OCI-M2 (cell line): ENCODE data around the gene FNBP1.
A peak's percentile ranks its signal among the peaks of the same experiment; 100 is the strongest.

Source experiments
- DNase-seq: peaks from one replicate; lab custom pipeline; 2025; ENCODE audit not compliant: unreplicated experiment; lab: John Stamatoyannopoulos, UW

The FNBP1 gene

DNA sequence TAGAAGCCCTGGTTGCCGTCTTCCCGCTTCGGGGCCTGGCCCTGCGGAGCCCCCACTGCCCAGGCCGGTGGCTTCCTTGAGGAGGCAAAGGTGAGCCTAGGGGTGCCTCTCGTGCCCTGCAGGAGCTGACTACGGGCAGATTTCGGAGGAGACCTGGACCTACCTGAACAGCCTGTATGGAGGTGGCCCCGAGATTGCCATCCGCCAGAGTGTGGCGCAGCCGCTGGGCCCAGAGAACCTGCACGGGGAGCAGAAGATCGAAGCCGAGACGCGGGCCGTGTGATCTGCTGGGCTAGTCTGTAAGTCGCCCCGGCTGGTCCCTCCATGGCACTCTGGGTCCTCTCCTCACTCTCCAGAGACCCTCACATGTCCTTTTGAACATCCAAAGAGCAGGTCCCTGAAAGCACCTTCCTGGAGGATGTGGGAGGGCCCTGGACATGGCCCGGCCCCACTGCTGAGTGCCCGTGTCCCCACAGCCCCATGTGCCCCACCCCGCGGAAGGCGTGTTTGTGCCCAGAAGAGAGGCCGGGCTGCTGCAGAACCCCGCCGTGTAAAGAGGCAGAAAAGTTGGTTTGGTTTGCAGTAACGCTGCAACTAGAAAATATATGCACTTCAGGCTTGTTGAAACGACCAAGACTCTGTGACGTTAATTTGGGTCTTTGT lies 162.9 kb downstream of the FNBP1 start:
- DNase-seq: no peak

DNA sequence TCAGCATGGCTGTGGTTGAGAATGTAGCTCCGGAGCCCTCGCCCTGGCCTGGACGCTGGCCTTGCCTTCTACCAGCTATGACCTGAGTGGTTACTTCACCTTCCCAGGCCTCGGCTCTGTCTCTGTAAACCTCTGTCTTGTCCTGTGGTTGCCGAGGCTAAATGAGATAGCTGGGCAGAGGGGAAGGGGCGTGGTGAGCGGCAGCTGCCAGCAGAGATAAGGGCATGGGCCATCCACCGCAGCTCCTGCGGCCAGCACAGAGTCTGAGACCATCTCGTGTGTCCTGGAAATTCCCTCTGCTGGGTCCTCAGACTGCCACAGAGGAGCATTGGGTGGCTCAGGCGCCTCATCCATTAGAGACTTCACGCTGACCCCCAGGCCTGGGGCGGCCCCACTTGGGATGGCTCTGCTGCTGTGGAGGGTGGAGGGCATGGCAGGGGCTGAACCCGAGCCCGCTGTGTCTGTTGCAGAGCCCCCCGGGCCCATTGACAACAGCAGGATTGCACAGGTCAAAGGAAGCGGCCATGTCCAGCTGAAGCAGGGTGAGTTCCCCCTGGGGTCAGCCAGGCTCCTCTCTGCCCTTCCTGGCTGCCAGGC lies 163.8 kb downstream of the FNBP1 start:
- DNase-seq: peak; percentile 46

DNA sequence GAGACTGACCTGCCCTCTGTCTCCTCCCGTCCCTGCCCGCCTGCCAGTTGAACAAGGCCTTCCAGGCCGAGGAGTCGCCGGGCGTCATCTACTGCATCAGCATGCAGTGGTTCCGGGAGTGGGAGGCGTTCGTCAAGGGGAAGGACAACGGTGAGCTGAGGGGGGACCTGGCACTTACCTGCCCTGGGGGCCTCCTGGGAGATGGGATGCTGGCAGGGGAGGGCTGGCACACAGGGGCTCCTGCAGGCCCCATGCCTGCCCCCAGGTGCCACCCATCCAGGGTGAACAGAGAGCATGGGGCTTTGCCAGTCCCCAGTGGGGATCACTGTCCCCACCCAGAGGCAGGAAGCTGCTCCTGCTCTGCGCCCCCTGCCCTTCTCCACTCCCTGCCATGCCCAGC lies 164.7 kb downstream of the FNBP1 start:
- DNase-seq: no peak

DNA sequence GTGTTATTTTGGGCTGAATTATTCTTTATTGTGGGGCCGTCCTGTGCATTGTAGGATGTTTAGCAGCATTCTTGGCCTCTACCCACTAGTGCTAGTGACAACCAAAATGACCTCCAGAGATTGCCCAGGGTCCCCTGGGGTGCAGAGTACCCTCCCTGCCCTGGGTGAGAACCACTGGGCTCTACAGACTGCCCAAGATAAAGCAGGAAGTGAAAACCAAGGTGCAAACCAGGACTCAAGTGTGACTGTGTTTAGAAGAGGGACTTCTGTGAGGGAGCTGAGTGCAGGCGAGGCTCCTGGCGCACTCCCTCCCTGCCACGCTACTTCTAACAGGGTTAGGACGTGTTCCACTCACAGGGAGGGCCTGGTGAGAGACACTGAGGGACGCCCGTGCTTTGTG lies 166.2 kb downstream of the FNBP1 start:
- DNase-seq: no peak

DNA sequence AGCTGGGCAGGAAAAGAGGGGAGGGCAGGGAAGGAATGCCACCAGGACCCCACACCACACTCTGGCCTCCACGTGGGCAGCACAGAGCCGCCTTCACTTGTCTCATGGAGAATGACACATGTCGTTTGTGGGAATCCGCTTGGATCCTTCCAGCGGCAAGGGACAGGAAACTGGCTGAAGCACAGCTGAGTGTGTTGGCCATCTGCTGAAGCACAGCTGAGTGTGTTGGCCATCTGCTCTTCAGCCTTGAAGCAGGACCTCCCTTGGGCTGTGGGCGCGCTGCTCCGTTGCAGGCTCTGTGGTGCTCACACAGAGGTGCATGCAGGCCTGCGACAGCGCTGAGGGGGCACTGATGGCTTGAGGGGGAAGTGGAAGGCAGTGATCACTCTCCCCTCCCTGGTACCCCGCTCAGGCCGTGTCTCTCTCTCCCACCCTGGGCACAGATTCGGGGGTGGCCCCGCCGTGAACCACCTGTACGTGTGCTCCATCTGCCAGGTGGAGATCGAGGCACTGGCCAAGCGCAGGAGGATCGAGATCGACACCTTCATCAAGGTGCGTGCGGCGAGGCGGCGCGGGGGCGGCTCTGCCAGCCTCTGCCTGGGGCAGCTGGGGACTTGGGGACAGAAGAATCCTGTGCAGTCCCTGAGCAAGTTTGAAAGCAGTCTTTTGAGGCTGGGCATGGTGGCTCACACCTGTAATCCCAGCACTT lies 167.1 kb downstream of the FNBP1 start:
- DNase-seq: no peak

DNA sequence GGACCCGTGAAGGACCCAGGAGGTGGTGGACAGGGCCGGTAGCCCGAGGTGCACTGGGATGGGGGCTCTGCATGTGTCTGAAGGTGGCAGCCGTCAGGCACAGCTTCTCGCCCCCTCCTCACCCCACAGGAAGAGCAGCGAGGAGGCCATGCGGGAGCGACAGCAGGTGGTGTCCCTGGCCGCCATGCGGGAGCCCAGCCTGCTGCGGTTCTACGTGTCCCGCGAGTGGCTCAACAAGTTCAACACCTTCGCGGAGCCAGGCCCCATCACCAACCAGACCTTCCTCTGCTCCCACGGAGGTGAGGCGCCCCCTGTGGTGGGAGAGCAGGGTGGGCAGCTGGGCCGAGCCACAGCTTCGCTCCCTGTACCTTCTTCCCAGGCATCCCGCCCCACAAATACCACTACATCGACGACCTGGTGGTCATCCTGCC lies 167.8 kb downstream of the FNBP1 start:
- DNase-seq: no peak

DNA sequence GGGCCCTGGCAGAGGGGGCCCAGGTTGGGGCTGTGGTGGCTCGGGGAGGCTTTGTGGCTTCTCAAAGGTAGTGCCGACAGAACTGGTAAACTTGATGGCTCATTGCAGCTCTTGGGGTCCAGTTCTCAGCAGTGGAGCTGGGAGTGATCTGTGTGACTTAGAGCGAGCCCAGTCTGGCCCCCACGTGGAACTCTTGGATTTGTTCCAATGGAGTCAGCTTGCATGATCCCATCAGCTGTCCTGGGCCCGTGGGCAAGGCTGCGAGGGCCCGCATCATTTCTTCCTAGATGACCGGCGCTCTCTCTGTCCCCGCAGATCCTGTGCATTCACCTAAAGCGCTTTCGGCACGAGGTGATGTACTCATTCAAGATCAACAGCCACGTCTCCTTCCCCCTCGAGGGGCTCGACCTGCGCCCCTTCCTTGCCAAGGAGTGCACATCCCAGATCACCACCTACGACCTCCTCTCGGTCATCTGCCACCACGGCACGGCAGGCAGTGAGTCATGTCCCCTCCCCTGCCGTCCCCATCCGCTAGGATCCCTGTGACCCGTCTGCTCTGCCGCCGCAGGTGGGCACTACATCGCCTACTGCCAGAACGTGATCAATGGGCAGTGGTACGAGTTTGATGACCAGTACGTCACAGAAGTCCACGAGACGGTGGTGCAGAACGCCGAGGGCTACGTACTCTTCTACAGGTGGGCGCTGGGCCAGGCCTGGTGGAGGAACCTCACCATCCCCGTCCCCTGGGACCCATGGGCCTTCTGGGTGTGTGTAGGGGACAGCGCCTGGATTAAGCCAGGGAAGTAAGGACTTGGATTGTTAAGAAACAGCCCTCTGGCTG lies 168.5 kb downstream of the FNBP1 start:
- DNase-seq: no peak

DNA sequence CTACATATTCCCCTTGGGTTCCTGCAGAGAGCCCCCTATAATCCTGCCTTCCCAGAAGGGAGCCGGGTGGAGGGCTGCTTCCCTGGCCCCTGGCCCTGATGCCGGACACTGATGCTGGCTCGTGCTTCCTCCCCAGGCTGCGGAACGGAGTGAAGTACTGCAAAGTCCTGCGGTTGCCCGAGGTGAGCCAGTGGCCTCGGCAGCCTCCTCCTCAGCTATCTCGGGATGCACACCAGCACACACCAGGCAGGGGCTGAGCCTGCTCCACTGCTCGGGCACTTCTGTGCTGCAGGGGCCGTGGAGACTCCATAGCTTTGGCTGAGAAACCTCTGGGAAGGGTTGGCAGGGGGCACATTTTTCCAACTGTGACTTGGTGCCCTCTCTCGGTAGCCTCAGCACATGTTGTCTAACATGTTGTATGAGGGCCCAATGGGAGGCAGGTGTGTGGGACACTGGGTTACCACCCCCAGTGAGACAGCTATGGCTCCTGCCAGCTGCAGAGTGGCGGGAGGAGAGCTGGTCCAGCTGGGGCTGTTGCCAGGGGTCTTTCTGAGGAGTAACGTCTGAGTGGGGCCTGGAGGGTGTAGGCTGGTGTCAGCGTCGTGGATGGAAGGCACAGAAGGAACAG lies 169.3 kb downstream of the FNBP1 start:
- no peak for DNase-seq

DNA sequence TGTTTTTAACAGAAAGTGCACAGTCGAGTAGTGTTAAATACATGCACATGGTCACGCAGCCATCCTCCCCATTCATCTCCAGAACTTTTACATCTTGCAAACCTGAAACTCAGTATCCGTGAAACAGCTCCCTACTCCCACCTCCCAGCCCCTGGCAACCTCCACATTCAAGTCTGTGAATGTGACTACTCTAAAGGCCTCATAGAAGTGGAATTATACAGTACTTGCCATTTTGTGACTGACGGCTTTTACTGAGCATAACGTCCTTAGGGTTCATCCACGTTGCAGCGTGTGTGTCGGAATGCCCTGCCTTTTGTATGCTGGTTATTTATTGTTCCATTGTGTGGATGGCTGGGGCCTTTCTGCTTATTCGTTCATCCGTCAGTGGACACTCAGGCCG lies 171.9 kb downstream of the FNBP1 start:
- DNase-seq: no peak

DNA sequence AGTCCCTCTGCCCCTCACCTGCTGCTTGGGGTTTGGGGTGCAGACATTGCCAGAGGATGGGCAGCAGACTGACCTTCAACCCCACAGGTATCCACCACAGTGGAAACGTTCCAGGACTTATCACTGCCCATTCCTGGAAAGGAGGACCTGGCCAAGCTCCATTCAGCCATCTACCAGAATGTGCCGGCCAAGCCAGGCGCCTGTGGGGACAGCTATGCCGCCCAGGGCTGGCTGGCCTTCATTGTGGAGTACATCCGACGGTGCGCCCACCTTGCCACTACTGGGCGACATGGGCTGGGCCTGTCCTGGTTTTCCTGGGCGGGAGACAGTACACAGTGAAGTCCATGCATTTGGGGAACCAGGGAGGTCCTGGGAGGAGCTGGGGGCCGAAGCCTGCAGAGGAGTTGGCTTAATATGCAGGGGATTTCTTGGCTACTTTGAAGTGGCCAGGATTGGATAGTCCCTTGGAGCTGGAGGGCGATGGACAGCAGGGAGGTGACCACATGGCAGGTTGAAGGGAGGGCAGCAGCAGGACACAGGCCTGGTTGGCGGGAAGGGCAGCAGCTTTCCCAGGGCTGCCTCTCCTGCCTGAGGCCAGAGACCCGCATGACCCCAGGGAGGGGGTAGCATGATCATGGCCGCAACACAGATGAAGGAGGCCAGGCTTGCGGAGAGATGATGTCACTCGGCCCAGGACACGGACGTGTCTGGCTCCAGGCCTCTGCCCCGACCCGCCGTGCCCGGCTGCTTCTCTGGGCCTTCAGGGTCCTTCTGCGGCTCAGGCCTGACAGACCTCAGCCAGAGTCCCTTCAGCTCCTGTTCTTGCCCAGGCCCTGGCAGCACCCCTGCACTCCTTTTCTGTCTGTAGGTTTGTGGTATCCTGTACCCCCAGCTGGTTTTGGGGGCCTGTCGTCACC lies 173.1 kb downstream of the FNBP1 start:
- no peak for DNase-seq

DNA sequence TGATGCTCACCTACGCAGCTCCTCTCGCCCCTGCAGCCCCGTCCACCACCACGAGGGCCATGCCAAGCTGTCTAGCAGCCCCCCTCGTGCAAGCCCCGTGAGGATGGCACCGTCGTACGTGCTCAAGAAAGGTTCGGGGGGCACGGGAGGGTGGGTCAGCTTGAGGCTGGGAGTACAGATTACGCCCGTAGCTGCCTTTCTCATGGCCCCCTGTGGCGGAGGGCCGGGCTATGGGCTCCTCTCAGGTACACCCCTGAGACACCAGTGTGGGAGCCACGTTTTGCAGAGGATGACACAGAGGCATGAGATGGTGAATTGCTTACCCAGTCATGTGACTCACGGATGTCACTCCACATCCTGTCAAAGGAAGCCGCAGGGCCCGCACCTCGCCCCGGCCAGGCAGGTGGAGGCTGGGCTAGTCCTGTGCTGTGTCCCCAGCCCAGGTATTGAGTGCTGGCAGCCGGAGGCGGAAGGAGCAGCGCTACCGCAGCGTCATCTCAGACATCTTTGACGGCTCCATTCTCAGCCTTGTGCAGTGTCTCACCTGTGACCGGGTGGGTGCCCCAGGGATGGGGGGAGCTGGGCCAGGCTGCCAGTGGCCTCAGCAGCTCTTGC lies 174.0 kb downstream of the FNBP1 start:
- no peak for DNase-seq

DNA sequence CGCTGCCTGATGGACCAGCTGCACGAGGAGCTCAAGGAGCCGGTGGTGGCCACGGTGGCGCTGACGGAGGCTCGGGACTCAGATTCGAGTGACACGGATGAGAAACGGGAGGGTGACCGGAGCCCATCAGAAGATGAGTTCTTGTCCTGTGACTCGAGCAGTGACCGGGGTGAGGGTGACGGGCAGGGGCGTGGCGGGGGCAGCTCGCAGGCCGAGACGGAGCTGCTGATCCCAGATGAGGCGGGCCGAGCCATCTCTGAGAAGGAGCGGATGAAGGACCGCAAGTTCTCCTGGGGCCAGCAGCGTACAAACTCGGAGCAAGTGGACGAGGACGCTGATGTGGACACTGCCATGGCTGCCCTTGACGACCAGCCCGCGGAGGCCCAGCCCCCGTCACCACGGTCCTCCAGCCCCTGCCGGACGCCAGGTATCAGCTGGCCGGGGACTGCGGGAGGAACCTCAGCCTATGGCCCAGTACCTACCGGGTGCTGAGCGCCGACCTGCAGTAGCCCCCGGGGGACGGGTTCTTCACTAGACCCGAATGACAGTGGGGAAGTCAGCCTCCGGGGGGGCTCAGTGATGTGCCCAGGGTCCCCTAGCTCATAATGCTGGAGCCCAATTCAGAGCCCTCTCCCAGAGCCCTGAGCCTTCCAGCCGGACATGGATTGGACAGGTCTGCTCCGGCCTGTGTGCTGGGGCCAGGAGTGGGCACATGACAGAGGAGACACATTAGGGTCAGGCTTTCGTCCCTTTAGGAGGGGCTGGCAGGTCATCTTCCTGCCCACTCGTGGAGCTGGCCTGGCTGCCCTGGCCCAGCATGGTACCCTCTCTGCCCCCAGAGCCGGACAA lies 174.7 kb downstream of the FNBP1 start:
- DNase-seq: no peak

DNA sequence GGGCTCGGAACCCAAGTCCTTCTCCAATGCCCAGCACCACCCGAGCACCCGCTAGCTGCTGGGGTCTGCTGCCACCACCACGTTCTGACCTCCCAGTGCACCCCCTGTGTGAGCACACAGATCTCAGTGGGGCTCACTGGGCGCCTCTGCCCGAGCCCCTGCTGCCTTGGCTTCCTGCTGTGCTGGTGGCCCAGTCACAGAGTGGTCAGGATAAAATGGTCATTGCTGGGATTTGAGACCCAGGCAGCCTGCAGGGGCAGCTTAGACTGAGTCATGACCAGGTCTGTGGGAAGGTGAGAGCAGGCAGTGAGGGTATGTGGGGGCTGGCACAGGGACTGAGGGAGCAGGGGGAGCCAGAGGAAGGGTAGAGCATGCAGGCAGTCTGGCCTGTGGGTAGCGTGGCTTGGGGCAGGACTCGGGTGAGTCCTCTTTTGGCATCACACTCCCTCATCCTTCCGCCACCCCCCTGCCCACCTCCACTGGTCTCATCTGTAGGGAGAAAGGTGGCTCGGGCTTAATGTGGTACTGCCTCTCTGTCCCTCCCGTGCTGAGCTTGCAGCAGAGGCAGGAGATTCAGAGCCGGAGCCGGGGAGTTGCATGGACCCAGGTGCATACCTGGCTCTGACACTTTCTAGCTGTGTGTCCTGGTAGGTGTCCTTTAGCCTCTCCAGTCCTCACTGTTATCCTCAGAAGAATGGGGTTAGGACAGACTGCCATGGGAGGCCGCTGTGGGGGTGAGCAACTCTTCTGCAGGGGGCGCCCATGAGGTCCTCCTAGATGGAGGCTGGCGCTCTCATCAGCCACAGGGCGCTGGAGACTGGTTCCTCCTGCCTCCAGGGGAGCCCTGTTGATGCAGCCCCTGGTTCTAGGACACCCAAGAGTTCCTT lies 175.6 kb downstream of the FNBP1 start:
- no peak for DNase-seq

DNA sequence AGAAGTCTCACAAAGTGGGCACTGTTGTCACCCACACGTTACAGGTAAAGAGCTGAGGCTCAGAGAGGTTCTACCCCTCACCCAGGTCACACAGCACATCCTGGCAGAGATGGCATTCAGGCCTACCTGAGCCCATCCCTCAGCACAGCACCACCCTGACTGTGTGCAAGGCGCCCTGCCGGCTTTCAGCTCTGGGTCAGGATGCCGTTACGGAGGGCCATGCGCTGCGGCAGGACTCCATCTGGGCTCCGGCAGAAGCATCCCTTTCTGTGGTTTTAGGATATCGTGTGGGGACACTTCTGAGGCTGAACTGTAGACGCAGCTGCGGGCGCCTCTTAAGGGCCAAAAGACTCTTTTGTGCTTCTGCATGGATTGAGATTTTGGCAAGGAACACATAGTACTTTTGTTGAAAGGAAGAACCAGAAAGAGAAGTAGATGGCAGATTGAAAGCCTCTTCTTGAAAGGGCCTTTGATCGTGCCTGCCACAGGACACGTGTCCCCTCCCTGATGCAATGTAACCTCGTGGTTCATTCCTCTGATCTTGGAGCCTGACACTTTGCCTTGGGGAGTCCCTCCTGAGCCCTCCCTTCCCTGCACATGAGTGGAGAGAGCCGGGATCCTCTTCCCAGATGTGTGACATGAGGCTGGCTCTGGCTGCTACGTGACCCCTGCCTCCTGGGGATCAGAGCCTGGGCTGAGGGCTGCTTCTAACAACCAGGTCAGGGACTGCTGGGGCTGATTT lies 176.4 kb downstream of the FNBP1 start:
- DNase-seq: no peak

DNA sequence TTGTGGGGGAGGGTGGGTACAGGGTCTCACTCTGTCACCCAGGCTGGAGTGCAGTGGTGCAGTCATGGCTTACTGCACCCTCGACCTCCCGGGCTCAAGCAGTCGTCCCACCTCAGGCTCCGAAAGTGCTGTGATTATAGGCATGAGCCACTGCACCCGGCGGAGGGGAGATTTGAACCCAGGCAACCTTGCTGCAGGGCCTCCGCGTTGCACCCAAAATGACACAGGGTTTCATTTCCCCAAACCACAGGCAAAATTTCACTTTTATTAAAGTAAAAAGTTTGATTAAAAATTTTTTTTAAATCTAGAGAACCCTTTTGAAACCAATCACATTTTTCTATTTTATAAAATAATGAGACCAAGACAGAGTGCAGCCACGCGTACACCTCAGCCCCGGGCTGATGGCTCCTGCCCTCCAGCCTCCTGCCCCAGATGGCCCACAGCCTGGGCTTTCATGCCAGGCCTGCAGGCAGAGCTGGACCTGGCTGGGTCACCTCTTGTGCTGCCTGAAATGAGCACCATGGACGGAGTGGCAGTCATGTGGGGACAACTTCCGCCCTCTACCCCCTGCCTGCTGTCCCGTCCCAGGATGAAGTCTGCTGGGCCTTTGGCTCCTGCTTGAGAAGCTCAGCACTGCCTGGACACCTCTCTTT lies 177.2 kb downstream of the FNBP1 start:
- DNase-seq: no peak

DNA sequence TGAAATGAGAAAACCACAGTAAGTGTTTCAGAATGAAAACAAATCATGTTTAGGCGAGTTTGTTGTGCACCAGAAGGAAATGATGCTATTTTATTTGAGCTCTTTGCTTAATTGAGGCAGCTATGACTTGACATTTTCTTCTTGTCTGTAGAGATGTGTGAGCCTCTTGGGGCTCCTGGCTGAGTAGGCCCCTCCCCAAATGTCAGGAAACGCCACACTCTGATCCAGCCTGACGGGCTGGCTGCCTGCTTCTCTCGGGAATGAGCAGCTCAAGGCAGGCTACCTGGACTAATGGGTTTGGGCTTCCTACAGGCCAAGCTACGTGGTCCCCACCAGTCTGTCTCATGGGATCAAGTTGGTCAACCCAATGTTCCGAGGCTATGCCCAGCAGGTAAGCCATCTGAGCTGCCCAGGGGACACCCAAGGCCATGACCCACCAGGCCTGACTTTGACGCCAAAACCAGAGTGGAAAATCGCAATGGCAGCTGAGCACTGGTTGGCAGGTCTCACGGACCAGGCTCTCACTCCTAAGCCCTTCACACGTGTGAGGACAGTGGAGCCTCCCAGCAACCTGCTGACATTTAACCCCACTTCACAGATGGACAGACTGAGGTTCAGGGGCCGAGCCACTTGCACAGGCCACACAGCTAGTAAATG lies 177.9 kb downstream of the FNBP1 start:
- no peak for DNase-seq
